HG03457 (cell line): ENCODE results near the gene E2F2.

ENCODE experiments used
- ATAC-seq: cut with Tn5 transposase; IDR thresholded peaks from one replicate; pipeline ENCODE4 v1.9.1; 2021; ENCODE audit warnings: moderate number of reproducible peaks; ENCODE audit not compliant: unreplicated experiment

Gene E2F2

DNA sequence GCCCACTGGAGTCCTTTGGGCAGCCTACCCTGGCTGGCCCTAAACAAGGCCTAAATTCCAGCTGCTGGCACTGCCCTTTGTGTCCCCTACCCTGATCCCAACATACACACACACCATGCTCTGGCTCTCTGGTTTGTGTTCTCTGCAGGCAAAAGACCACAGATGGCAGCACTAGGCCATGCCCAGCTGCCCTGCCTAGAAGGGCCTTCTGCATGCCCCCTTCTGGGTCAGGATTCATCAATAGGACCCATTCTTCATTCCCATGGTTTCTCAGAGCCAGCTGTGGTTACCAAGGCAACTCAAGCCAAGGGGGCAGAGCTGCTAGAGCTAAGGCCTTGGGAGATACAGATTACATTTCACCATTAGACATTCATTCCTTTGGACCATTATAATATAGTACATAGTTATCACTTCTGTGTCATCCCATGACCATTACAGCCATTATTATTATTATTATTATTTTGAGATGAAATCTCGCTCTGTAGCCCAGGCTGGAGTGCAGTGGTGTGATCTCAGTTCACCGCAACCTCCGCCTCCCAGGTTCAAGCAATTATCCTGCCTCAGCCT, 64.5 kb downstream of the E2F2 start:
- no peak for ATAC-seq

DNA sequence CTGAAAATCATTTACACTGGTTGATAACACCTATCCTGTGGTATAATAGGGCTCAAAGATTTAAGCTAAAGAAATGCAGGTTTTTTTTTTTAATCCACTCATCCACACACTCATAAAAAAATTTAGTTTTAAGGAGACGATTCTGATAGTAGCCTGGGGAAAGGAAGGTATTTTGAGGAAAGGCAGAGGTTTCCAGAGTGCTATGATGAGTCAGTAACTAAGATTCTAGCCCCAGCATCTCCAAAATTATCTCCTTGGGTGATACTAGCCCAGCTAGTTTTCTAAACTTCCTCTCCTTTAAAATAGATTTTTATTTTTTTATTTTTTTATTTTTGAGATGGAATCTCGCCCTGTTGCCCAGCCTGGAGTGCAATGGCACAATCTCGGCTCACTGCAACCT, 67.7 kb downstream of the E2F2 start:
- ATAC-seq: no peak

- no peak for ATAC-seq
These were observed 68.3 kb downstream of the E2F2 start for GRCh38 chr1:23462766-23463165.

DNA sequence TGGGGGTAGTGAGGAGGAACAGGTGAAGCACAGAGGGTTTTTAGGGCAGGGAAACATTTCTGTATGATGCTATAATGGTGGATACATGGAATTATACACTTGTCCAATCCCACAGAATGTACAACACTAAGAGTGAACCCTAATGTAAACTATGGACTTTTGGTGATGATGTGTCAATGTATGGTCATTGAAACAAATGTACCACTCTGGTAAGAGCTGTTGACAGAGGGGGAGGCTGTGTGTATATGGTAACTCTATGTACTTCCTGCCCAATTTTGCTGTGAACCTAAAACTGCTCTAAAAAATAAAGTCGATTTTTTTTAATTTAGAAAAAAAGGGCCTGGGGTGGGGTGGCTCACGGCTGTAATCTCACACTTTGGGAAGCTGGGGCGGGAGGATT, 70.0 kb downstream of the E2F2 start:
- ATAC-seq: no peak

DNA sequence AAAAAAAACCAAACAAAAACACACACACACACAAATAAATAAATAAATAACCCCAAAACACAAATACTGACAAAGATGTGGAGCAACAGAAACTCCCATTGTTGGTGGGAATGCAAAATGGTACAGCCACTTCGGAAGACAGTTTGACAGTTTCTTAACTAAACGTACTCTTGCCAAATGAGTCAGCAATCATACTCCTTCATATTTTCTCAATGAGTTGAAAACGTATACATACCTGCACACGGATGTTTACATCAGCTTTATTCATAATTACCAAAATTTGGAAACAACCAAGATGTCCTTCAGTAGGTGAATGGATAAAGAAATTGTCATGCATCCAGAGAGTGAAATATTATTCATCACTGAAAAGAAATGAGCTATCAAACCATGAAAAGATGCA, 70.5 kb downstream of the E2F2 start:
- ATAC-seq: no peak

DNA sequence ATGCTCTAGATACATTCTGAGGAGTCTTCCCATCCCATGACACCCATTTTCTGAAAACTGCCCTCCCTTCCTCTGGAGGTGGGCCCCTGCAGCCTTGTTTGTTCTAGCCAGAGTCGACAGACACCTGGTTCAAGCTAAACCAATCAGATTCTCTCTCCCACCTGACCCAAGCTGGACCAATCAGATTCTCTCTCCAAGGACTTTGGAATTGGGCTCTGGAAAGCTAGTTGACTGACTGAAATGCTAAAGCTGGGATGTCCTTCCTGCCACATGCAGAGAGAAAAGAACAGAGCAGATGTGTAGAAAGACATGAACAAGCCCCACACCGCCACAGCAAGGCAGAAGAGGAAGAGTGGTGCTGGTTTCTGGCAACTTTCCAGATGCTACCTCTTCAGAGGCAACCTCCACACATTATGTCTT, 71.7 kb downstream of the E2F2 start:
- ATAC-seq: no peak
